Loucy (cell line): ENCODE measurements around the gene SMIM5.
A peak's percentile ranks its signal among the peaks of the same experiment; 100 is the strongest.

Experiments used
- H2AFZ ChIP-seq: fragments of 200-600 bp; sonication (generic); 2 replicates; pipeline ENCODE4 v1.6.0; 2016; ENCODE audit warnings: antibody characterized with exemption, mild to moderate bottlenecking, low read length, moderate library complexity
- H3F3A ChIP-seq: fragments of 200-600 bp; 2 replicates; pipeline ENCODE4 v1.6.0; 2016; ENCODE audit warnings: antibody characterized with exemption, low read depth, mild to moderate bottlenecking
- H3K27me3 ChIP-seq: fragments of 200-600 bp; sonication (generic); 2 replicates; pipeline ENCODE4 v1.6.1; 2014; ENCODE audit warnings: low read length, mild to moderate bottlenecking; ENCODE audit not compliant: insufficient read depth, poor library complexity, severe bottlenecking
- H3K36me3 ChIP-seq: fragments of 200-600 bp; sonication (generic); 2 replicates; pipeline ENCODE4 v1.6.1; 2016; ENCODE audit warnings: low read length; ENCODE audit not compliant: insufficient read depth
- H3K4me1 ChIP-seq: fragments of 200-600 bp; sonication (generic); 2 replicates; pipeline ENCODE4 v1.5.1; 2014; ENCODE audit warnings: low read length, mild to moderate bottlenecking; ENCODE audit not compliant: insufficient read depth, poor library complexity, severe bottlenecking
- H3K4me2 ChIP-seq: fragments of 200-600 bp; sonication (generic); 2 replicates; pipeline ENCODE4 v1.6.0; 2014; ENCODE audit warnings: antibody characterized with exemption, low read length, low read depth, mild to moderate bottlenecking; ENCODE audit not compliant: poor library complexity, severe bottlenecking
- H3K4me3 ChIP-seq: fragments of 200-600 bp; sonication (generic); 2 replicates; pipeline ENCODE4 v1.5.1; 2014; ENCODE audit warnings: low read length, mild to moderate bottlenecking, mixed read lengths; ENCODE audit not compliant: poor library complexity, severe bottlenecking
- H3K79me2 ChIP-seq: fragments of 200-600 bp; sonication (generic); 2 replicates; pipeline ENCODE4 v1.6.1; 2014; ENCODE audit warnings: low read length; ENCODE audit not compliant: insufficient read depth
- H3K9ac ChIP-seq: fragments of 200-600 bp; sonication (generic); 2 replicates; pipeline ENCODE4 v1.6.0; 2014; ENCODE audit warnings: mild to moderate bottlenecking, low read depth, low read length, moderate library complexity; ENCODE audit not compliant: poor library complexity, severe bottlenecking
- H3K9me2 ChIP-seq: fragments of 200-600 bp; sonication (generic); replicated peaks from 2 replicates; pipeline ENCODE4 v1.6.1; 2016; ENCODE audit warnings: low read depth, low read length, mixed read lengths
- H3K9me3 ChIP-seq: fragments of 200-600 bp; sonication (generic); 2 replicates; pipeline ENCODE4 v1.6.1; 2014; ENCODE audit warnings: mild to moderate bottlenecking, antibody characterized with exemption, low read length, low read depth; ENCODE audit not compliant: insufficient read depth
- H4K20me1 ChIP-seq: fragments of 200-600 bp; sonication (generic); 2 replicates; pipeline ENCODE4 v1.6.0; 2014; ENCODE audit warnings: antibody characterized with exemption, low read length, mild to moderate bottlenecking; ENCODE audit not compliant: insufficient read depth, poor library complexity, severe bottlenecking
- CTCF ChIP-seq: fragments of 200-600 bp; sonication (generic); conservative IDR thresholded peaks from 2 replicates; pipeline ENCODE4 v1.5.1; 2014; ENCODE audit warnings: mild to moderate bottlenecking, antibody characterized with exemption, low read length
- EZH2phosphoT487 ChIP-seq: fragments of 200-600 bp; IDR thresholded peaks from 2 replicates; pipeline ENCODE4 v1.6.1; 2018; ENCODE audit warnings: antibody characterized with exemption, mild to moderate bottlenecking, moderate library complexity, borderline replicate concordance

The SMIM5 gene

GRCh38 chr17:75601057-75601987 is 31.9 kb upstream of the SMIM5 start:
- no peak overlapping the region for H2AFZ ChIP-seq
- H3K4me3 ChIP-seq, result no peak overlapping the region
- no peaks in the 10 kb centered on the region for H3K79me2 ChIP-seq
- no peaks in the 10 kb centered on the region for H4K20me1 ChIP-seq
- H3F3A ChIP-seq, result no peaks in the 10 kb centered on the region
- H3K9me3 ChIP-seq, result no peaks in the 10 kb centered on the region
- H3K4me1 ChIP-seq, result no peaks in the 10 kb centered on the region
- H3K9ac ChIP-seq, result no peak overlapping the region
- no peak overlapping the region for H3K4me2 ChIP-seq
- no peaks in the 10 kb centered on the region for H3K36me3 ChIP-seq
- H3K9me2 ChIP-seq, result no peaks in the 10 kb centered on the region
- TF ChIP-seq CTCF (peak; percentile 84), EZH2phosphoT487 (no peak)
- H3K27me3 ChIP-seq, result no peaks in the 10 kb centered on the region

GRCh38 chr17:75602644-75603043 is 30.6 kb upstream of the SMIM5 start:
- Histone ChIP-seq H3K4me3 (no peak overlapping the region), H3K9me2 (no peaks in the 10 kb centered on the region), H3K27me3 (no peaks in the 10 kb centered on the region)

DNA sequence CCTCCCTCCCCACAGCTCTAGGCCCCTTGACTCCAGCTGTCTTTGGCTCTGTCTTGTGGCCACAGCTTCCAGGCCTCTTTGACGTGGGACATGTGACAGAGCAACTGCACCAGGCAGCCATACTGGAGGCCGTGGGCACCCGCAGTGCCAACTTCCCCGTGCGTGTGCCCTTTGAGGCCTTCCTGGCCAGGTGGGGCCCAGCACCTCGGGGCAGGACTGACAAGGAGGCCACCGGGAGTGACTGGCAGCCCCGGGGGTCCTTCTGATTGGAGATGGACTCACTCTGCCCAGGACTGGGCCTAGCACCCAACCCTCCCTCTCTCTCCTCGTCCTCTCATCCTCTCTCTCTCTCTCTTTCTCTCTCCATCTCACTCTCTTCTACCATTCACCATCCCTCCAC is 30.1 kb upstream of the SMIM5 start:
- H3K79me2 ChIP-seq, result no peaks in the 10 kb centered on the region
- no peaks in the 10 kb centered on the region for H4K20me1 ChIP-seq
- no peaks in the 10 kb centered on the region for H3F3A ChIP-seq
- no peaks in the 10 kb centered on the region for H3K9me2 ChIP-seq
- H2AFZ ChIP-seq, result no peak overlapping the region
- H3K4me1 ChIP-seq, result no peaks in the 10 kb centered on the region
- H3K36me3 ChIP-seq, result no peaks in the 10 kb centered on the region
- no peak overlapping the region for H3K4me2 ChIP-seq
- H3K9ac ChIP-seq, result no peak overlapping the region
- H3K27me3 ChIP-seq, result no peaks in the 10 kb centered on the region
- TF ChIP-seq CTCF (no peak), EZH2phosphoT487 (no peak)
- H3K9me3 ChIP-seq, result no peaks in the 10 kb centered on the region
- H3K4me3 ChIP-seq, result no peak overlapping the region

More at GRCh38 chr17:75602644-75603043, 30.6 kb upstream of the SMIM5 start:
- TF ChIP-seq CTCF, result no peak
- no peak for TF ChIP-seq EZH2phosphoT487
- Histone ChIP-seq H3K79me2 (no peaks in the 10 kb centered on the region), H3K4me1 (no peaks in the 10 kb centered on the region), H2AFZ (no peak overlapping the region), H3K36me3 (no peaks in the 10 kb centered on the region), H3K9me3 (no peaks in the 10 kb centered on the region), H3K4me2 (no peak overlapping the region), H3K9ac (no peak overlapping the region), H3F3A (no peaks in the 10 kb centered on the region), H4K20me1 (no peaks in the 10 kb centered on the region)
